IMR-90 (cell line): ENCODE measurements around the gene BRD3. TPM values are rescaled to one million over a fixed set of nuclear protein-coding genes. Genes with fewer than 3 reads are reported as not detected.

ENCODE experiments used
- ATAC-seq: fragments of 200-7000 bp; cut with Tn5 transposase; 2 replicates; pipeline ENCODE4 v1.9.1; 2020; ENCODE audit warnings: low read depth, mild to moderate bottlenecking, moderate library complexity
- BruUV-seq: library from RNA; stranded (reverse); fragments of 400-500 nt; replicated peaks from 2 replicates; lab custom pipeline; 2021; lab: Mats Ljungman, UMichigan
- CTCF ChIA-PET: fragments of 300-600 bp; formaldehyde crosslinking; extraction: SDS; loops from one replicate; lab custom pipeline; 2021; ENCODE audit warnings: antibody characterized with exemption; lab: Yijun Ruan, JAX
- POLR2A ChIA-PET: fragments of 300-600 bp; sonication (Branson Sonifier 250); formaldehyde crosslinking; loops from one replicate; lab custom pipeline; 2022; ENCODE audit warnings: antibody characterized with exemption; ENCODE audit not compliant: unreplicated experiment; lab: Charles Lee
- DNase-seq: peaks from one replicate; pipeline ENCODE4 v3.0.0; 2013
- H2AFZ ChIP-seq: replicated peaks from 2 replicates; pipeline ENCODE3; 2013; ENCODE audit warnings: low read length, mild to moderate bottlenecking; ENCODE audit not compliant: poor library complexity
- H2AK5ac ChIP-seq: 2 replicates; pipeline ENCODE4 v1.6.1; 2013; ENCODE audit warnings: low read depth, low read length, inconsistent platforms
- H2AK9ac ChIP-seq: replicated peaks from 2 replicates; pipeline ENCODE3; 2013; ENCODE audit warnings: mild to moderate bottlenecking, low read depth, low read length, moderate library complexity; ENCODE audit not compliant: poor library complexity
- H2BK120ac ChIP-seq: 2 replicates; pipeline ENCODE4 v1.6.1; 2013; ENCODE audit warnings: low read depth, low read length, inconsistent platforms
- H2BK15ac ChIP-seq: 3 replicates; pipeline ENCODE4 v1.6.1; 2013; ENCODE audit warnings: low read depth, low read length, inconsistent platforms
- H2BK20ac ChIP-seq: 2 replicates; pipeline ENCODE4 v1.6.1; 2013; ENCODE audit warnings: low read depth, mild to moderate bottlenecking, inconsistent platforms, low read length, moderate library complexity
- H2BK5ac ChIP-seq: 2 replicates; pipeline ENCODE4 v1.6.1; 2013; ENCODE audit warnings: mild to moderate bottlenecking, low read depth, low read length, inconsistent platforms; ENCODE audit not compliant: poor library complexity, severe bottlenecking
- H3K14ac ChIP-seq: replicated peaks from 2 replicates; pipeline ENCODE4 v1.6.1; 2013; ENCODE audit warnings: low read depth, low read length, inconsistent platforms
- H3K18ac ChIP-seq: 2 replicates; pipeline ENCODE4 v1.6.1; 2013; ENCODE audit warnings: low read depth, low read length, control low read depth
- H3K23ac ChIP-seq: 2 replicates; pipeline ENCODE4 v1.6.1; 2013; ENCODE audit warnings: low read depth, low read length, inconsistent platforms
- H3K27ac ChIP-seq: 2 replicates; pipeline ENCODE4 v1.5.1; 2013; ENCODE audit warnings: mild to moderate bottlenecking, control low read depth, low read length; ENCODE audit not compliant: insufficient read depth
- H3K27me3 ChIP-seq: 2 replicates; pipeline ENCODE4 v1.6.1; 2013; ENCODE audit warnings: low read length; ENCODE audit not compliant: control insufficient read depth, insufficient read depth
- H3K36me3 ChIP-seq: 2 replicates; pipeline ENCODE4 v1.6.1; 2013; ENCODE audit warnings: low read length, mixed read lengths; ENCODE audit not compliant: control insufficient read depth, insufficient read depth
- H3K4ac ChIP-seq: 2 replicates; pipeline ENCODE4 v1.6.1; 2013; ENCODE audit warnings: low read depth, low read length, inconsistent platforms
- H3K4me1 ChIP-seq: 2 replicates; pipeline ENCODE4 v1.6.1; 2013; ENCODE audit warnings: low read length, mixed read lengths; ENCODE audit not compliant: control insufficient read depth, insufficient read depth
- H3K4me2 ChIP-seq: 2 replicates; pipeline ENCODE4 v1.6.1; 2013; ENCODE audit warnings: low read depth, mild to moderate bottlenecking, control low read depth, low read length, moderate library complexity
- H3K4me3 ChIP-seq: 2 replicates; pipeline ENCODE4 v1.5.1; 2013; ENCODE audit warnings: low read depth, mild to moderate bottlenecking, control low read depth, low read length, moderate library complexity; ENCODE audit not compliant: insufficient read depth
- H3K56ac ChIP-seq: 2 replicates; pipeline ENCODE4 v1.6.1; 2013; ENCODE audit warnings: low read length, inconsistent platforms; ENCODE audit not compliant: insufficient read depth; ENCODE audit errors: extremely low read depth
- H3K79me1 ChIP-seq, 2 experiments: 2 replicates each; pipeline ENCODE4 v1.6.1; 2013; ENCODE audit warnings: low read length in 2 of 2, inconsistent platforms in 1 of 2, low read depth in 1 of 2
- H3K9ac ChIP-seq: 2 replicates; pipeline ENCODE4 v1.6.1; 2013; ENCODE audit warnings: low read depth, low read length, control low read depth
- H3K9me1 ChIP-seq: 2 replicates; pipeline ENCODE4 v1.6.1; 2013; ENCODE audit warnings: low read length, inconsistent platforms; ENCODE audit not compliant: insufficient read depth
- H3K9me3 ChIP-seq: 2 replicates; pipeline ENCODE4 v1.6.1; 2013; ENCODE audit warnings: low read length; ENCODE audit not compliant: control insufficient read depth, insufficient read depth
- H4K20me1 ChIP-seq: 2 replicates; pipeline ENCODE4 v1.6.1; 2013; ENCODE audit warnings: low read length, inconsistent platforms; ENCODE audit not compliant: insufficient read depth
- H4K5ac ChIP-seq: 2 replicates; pipeline ENCODE4 v1.6.1; 2013; ENCODE audit warnings: mild to moderate bottlenecking, low read depth, low read length, control low read depth
- H4K8ac ChIP-seq, 2 experiments: 2 replicates each; pipeline ENCODE4 v1.6.1; 2013; ENCODE audit warnings: low read depth in 2 of 2, low read length in 2 of 2, control low read depth in 1 of 2, inconsistent platforms in 1 of 2
- H4K91ac ChIP-seq: 2 replicates; pipeline ENCODE4 v1.6.1; 2013; ENCODE audit warnings: low read depth, low read length, inconsistent platforms; ENCODE audit not compliant: insufficient read depth
- CEBPB ChIP-seq: IDR thresholded peaks from 2 replicates; pipeline ENCODE4 v1.6.1; 2012; ENCODE audit warnings: low read depth, low read length, improper control_type of control experiment
- CTCF ChIP-seq: conservative IDR thresholded peaks from 2 replicates; pipeline ENCODE4 v1.5.1; 2012; ENCODE audit warnings: mild to moderate bottlenecking, low read depth, low read length, improper control_type of control experiment
- MAFK ChIP-seq: IDR thresholded peaks from 2 replicates; pipeline ENCODE4 v1.6.1; 2012; ENCODE audit warnings: low read depth, low read length, improper control_type of control experiment
- POLR2A ChIP-seq: IDR thresholded peaks from 2 replicates; pipeline ENCODE4 v1.6.1; 2012; ENCODE audit warnings: mild to moderate bottlenecking, low read depth, low read length
- RAD21 ChIP-seq: IDR thresholded peaks from 2 replicates; pipeline ENCODE4 v1.6.1; 2012; ENCODE audit warnings: low read length, improper control_type of control experiment
- RCOR1 ChIP-seq: IDR thresholded peaks from 2 replicates; pipeline ENCODE4 v1.6.1; 2012; ENCODE audit warnings: mild to moderate bottlenecking, low read length, improper control_type of control experiment; ENCODE audit not compliant: insufficient replicate concordance
- WGBS, 2 experiments: methylation state at CpG; one replicate each; pipeline versions ENCODE4 v1.1.5 to v1.1.7; 2013; ENCODE audit warnings: missing lambda C conversion rate in 2 of 2; ENCODE audit not compliant: insufficient read length in 1 of 2; ENCODE audit errors: extremely low coverage in 2 of 2; 5-methylcytosine and 5-hydroxymethylcytosine counted together
- dilution Hi-C: fragments of 300-500 bp; cut with HindIII; formaldehyde crosslinking; loops from one replicate; pipeline ENCODE4 v1.14.3; 2018; ENCODE audit warnings: low sequenced_read_pairs; ENCODE audit not compliant: unreplicated experiment
- in situ Hi-C: fragments of 300-500 bp; cut with MboI; formaldehyde crosslinking; loops from 3 replicates; pipeline ENCODE4 v1.14.3; 2019; ENCODE audit warnings: low sequenced_read_pairs, inconsistent platforms, mixed read lengths
- intact Hi-C: fragments of 100-400 bp; cut with micrococcal nuclease; formaldehyde crosslinking; loops from 2 replicates; pipeline ENCODE4 v1.10.0; 2022
- polyA plus RNA-seq, 3 experiments: library from polyadenylated mRNA; depleted of rRNA; stranded (reverse); fragments of >200 nt; gene quantifications; 2 replicates each; pipeline ENCODE4 v1.2.3, GENCODE V29; 2012; ENCODE audit warnings: low replicate concordance in 1 of 3
- total RNA-seq: library from RNA; depleted of rRNA; stranded (reverse); fragments of >200 nt; gene quantifications from 2 replicates; pipeline ENCODE4 v1.2.3, GENCODE V29; 2012

BRD3 gene
- total and polyA plus RNA-seq, 2 of the 4 experiments (the other 2 are of a cell fraction) = 2.2 to 7.1 TPM

GRCh38 chr9:134049236-134049635, 18.6 kb downstream of the BRD3 start (continued):
- TF ChIP-seq RCOR1 (no peak), RAD21 (no peak), CEBPB (no peak), POLR2A (no peak)

- dilution Hi-C loops = no loop called here
Observed at GRCh38 chr9:134048582-134048968, 19.3 kb downstream of the BRD3 start.

More at GRCh38 chr9:134048582-134048968, 19.3 kb downstream of the BRD3 start:
- no peak overlapping the region for H4K5ac ChIP-seq
- TF ChIP-seq POLR2A = no peak
- TF ChIP-seq MAFK = no peak
- no peak for TF ChIP-seq RCOR1
- TF ChIP-seq CEBPB = no peak
- no peak for TF ChIP-seq CTCF
- peaks cover 7 to 17% of the 10 kb centered on the region in 2 experiments; a peak in 3 of 4 replicates for H3K79me1 ChIP-seq
- no peak overlapping the region for H3K4me3 ChIP-seq
- ATAC-seq (no peak), DNase-seq (no peak)
- ChIA-PET CTCF (no interaction called here), POLR2A (no interaction called here)
- H3K9me1 ChIP-seq = no peaks in the 10 kb centered on the region
- WGBS, 2 experiments = 97% methylated on average over 6 of the region's 12 CpGs; no CpG with 5 or more reads in 1 of the 2 experiments
- no peak overlapping the region for H4K91ac ChIP-seq
- H3K14ac ChIP-seq = no peak overlapping the region
- H3K9me3 ChIP-seq = no peaks in the 10 kb centered on the region
- no peak overlapping the region for H3K4ac ChIP-seq
- intact Hi-C loops = no loop called here
- BruUV-seq = no TSS peak
- no peak overlapping the region for H2BK120ac ChIP-seq
- no peaks in the 10 kb centered on the region for H3K4me1 ChIP-seq
- no peak overlapping the region for H2BK5ac ChIP-seq
- H3K18ac ChIP-seq = no peak overlapping the region
- H2AK9ac ChIP-seq = no peak overlapping the region
- H4K20me1 ChIP-seq = peaks cover 5% of the 10 kb centered on the region
- no peak overlapping the region for H2AFZ ChIP-seq
- no peak overlapping the region for H3K9ac ChIP-seq
- in situ Hi-C loops = no loop called here
- no peak overlapping the region for H2BK20ac ChIP-seq
- H3K4me2 ChIP-seq = no peak overlapping the region
- H3K23ac ChIP-seq = no peak overlapping the region
- peaks cover 72% of the 10 kb centered on the region for H3K36me3 ChIP-seq
- no peak overlapping the region for H3K27ac ChIP-seq
- H2BK15ac ChIP-seq = no peak overlapping the region
- no peak overlapping the region for H3K56ac ChIP-seq
- H4K8ac ChIP-seq = no peak overlapping the region
- H2AK5ac ChIP-seq = no peak overlapping the region
- no peaks in the 10 kb centered on the region for H3K27me3 ChIP-seq
